Lower leg skin (tissue), 3 donors: Measurements from ENCODE around the gene ARPP21.

ENCODE experiments used
- POLR2A ChIP-seq, 2 donors: fragments of 450-650 bp; IDR thresholded peaks; one replicate each; pipeline ENCODE4 v1.6.1; 2016 to 2017; ENCODE audit warnings: antibody characterized with exemption in 2 of 2, mild to moderate bottlenecking in 1 of 2, moderate library complexity in 1 of 2
- TF ChIP-seq, protein P1 (sequence below), 3 donors: fragments of 450-650 bp; IDR thresholded peaks; one replicate each; pipeline ENCODE4 v1.5.1; 2016; ENCODE audit warnings: antibody characterized with exemption in 3 of 3, mild to moderate bottlenecking in 3 of 3, moderate library complexity in 2 of 3

GRCh38 chr3:35739181-35739809 lies 100.0 kb downstream of the ARPP21 start:
- TF ChIP-seq POLR2A (IDR thresholded peaks at IDR 0.05): no peak
- TF ChIP-seq, protein P1, sequence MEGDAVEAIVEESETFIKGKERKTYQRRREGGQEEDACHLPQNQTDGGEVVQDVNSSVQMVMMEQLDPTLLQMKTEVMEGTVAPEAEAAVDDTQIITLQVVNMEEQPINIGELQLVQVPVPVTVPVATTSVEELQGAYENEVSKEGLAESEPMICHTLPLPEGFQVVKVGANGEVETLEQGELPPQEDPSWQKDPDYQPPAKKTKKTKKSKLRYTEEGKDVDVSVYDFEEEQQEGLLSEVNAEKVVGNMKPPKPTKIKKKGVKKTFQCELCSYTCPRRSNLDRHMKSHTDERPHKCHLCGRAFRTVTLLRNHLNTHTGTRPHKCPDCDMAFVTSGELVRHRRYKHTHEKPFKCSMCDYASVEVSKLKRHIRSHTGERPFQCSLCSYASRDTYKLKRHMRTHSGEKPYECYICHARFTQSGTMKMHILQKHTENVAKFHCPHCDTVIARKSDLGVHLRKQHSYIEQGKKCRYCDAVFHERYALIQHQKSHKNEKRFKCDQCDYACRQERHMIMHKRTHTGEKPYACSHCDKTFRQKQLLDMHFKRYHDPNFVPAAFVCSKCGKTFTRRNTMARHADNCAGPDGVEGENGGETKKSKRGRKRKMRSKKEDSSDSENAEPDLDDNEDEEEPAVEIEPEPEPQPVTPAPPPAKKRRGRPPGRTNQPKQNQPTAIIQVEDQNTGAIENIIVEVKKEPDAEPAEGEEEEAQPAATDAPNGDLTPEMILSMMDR (IDR thresholded peaks at IDR 0.05): no peak
